ENCODE measurements around the gene TREML4. TPM values are rescaled to one million over a fixed set of nuclear protein-coding genes. Genes with fewer than 3 reads are reported as not detected.
"Not testable (repeated sequence)": the region's sequence is repeated elsewhere in the genome, so short reads cannot be mapped to it uniquely, and the experiment has no call there.

The TREML4 gene
- total and polyA plus RNA-seq, 8 donors, result not detected

DNA sequence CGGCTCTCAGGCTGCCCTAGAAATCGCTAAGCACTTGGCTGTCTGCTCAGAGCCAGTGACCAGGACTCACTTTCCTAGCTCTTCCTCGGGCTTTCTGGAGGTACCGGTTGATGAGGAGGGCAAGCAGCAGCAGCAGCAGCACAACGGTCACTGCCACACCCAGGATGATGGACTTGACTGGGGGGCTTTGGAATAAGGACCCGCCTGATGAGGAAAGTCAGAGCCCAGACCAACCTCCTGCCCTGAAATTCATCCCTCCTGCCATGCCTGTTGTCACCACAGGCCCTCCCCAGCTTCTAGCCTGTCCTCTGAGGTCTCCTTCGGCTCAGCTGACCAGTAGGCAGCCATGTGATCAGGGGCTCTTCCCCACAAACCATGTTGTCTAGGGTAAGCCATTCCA lies 43.4 kb upstream of the TREML4 start:
- Histone ChIP-seq H3K27me3 (peaks cover 0 to 7% (median 0%) of the 10 kb centered on the region in 3 donors), H3K27ac (no peak overlapping the region), H3K4me3 (no peak overlapping the region), H3K4me1 (no peaks in the 10 kb centered on the region), H3K36me3 (no peaks in the 10 kb centered on the region), H3K9me3 (peaks cover 0 to 7% (median 4%) of the 10 kb centered on the region in 4 donors)
- 74 to 84% (median 81%) methylated on average over 7 of the region's 7 CpGs for WGBS, 5 donors
- no peak for TF ChIP-seq POLR2A (IDR thresholded peaks at IDR 0.05)
- TF ChIP-seq POLR2AphosphoS5 (IDR thresholded peaks at IDR 0.05), result no peak
- no peak for TF ChIP-seq EP300 (IDR thresholded peaks at IDR 0.05)
- TF ChIP-seq, protein P1, sequence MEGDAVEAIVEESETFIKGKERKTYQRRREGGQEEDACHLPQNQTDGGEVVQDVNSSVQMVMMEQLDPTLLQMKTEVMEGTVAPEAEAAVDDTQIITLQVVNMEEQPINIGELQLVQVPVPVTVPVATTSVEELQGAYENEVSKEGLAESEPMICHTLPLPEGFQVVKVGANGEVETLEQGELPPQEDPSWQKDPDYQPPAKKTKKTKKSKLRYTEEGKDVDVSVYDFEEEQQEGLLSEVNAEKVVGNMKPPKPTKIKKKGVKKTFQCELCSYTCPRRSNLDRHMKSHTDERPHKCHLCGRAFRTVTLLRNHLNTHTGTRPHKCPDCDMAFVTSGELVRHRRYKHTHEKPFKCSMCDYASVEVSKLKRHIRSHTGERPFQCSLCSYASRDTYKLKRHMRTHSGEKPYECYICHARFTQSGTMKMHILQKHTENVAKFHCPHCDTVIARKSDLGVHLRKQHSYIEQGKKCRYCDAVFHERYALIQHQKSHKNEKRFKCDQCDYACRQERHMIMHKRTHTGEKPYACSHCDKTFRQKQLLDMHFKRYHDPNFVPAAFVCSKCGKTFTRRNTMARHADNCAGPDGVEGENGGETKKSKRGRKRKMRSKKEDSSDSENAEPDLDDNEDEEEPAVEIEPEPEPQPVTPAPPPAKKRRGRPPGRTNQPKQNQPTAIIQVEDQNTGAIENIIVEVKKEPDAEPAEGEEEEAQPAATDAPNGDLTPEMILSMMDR (IDR thresholded peaks at IDR 0.05), result no peak
- DNase-seq, result no peak
- intact Hi-C loops (cut with DNase I; ENCODE audit: low total_unique reads), result no loop called here

DNA sequence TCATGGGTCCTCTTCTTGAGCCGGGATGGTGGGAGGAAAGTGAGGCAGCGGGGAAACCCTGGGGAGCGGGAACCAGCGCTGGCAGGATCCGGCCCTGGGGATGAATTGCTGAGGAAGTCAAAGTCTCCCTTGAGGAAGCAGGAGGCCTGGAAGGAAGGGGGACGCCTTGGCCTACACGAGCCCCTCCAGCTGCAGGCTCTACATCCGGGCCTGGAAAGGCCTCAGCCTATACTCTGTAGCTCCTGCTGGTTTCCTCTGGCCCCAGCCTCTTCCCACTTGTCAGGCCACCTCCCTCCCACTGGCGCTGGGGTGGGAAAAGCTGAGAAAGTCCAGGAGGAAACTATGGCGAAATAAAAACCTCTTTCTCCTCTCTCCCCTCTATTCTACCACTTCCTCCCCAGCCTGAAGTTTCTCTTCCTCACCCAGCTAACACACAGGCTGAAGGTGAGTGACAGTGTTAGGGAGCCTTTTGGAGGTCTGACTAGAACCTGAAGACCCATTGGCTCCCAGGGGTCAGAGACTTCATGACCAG lies 42.1 kb upstream of the TREML4 start:
- peaks cover 0 to 6% (median 0%) of the 10 kb centered on the region in 3 donors for H3K27me3 ChIP-seq
- no peaks in the 10 kb centered on the region for H3K4me1 ChIP-seq
- no peak overlapping the region for H3K4me3 ChIP-seq
- TF ChIP-seq EP300 (IDR thresholded peaks at IDR 0.05), result no peak
- no peak for TF ChIP-seq POLR2A (IDR thresholded peaks at IDR 0.05)
- no peak for TF ChIP-seq POLR2AphosphoS5 (IDR thresholded peaks at IDR 0.05)
- TF ChIP-seq, protein P1 (IDR thresholded peaks at IDR 0.05), result no peak
- no peak overlapping the region for H3K27ac ChIP-seq
- intact Hi-C loops (cut with DNase I; ENCODE audit: low total_unique reads), result no loop called here
- no peak for DNase-seq
- peaks cover 0 to 13% (median 12%) of the 10 kb centered on the region in 4 donors for H3K9me3 ChIP-seq
- no peaks in the 10 kb centered on the region for H3K36me3 ChIP-seq
- 68 to 84% (median 74%) methylated on average over 10 of the region's 10 CpGs for WGBS, 5 donors

DNA sequence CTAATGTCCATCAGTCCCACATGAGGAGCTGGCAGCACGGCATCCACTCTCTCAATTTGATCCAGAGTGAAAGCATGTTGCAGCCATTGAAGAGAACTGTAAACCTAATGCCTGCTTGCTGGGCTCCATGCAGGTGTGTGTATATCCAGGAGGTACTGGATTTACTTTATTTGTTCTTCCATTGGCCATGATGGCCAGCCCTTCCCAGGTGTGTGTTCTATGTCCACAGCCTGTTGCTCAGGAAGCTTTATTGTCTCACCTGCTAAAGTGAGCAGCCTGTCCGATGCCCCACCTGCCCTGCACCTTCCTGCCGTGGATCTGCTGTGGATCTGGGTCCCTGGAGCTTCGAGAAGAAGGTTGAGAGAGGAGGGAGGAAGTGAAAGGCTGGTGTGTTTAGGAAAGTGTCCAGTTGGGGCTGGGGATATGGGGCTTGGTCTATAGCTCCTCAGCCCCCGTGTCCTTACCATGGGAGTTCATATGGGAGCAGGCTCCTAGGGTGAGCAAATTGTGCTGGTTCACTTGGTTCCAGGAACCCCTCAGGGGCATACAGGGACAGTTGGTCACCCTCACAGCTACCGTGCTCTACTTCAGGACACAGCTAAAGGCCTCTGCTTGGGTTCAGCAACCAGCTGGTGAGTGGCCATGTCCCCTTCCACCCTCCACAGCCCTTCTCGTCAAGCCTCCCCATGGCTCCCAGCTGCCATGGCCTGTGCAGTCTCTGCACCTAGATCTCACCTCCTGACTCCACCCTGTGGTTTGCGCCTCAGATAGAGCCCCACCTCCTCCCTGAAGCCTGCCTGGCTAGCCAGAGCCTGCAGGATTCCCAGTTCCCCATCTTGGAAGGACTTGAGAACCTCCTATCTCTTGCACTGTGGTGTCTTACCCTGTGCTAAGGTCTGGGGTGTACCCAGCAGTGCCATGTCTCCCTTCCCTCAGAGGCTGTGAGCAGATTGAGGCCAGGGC lies 39.9 kb upstream of the TREML4 start:
- no peaks in the 10 kb centered on the region for H3K36me3 ChIP-seq
- TF ChIP-seq POLR2A (IDR thresholded peaks at IDR 0.05), result no peak
- H3K4me1 ChIP-seq, result no peaks in the 10 kb centered on the region
- no peak for DNase-seq
- H3K4me3 ChIP-seq, result no peak overlapping the region
- intact Hi-C loops (cut with DNase I; ENCODE audit: low total_unique reads), result no loop called here
- peaks cover 0 to 27% (median 0%) of the 10 kb centered on the region in 3 donors for H3K27me3 ChIP-seq
- 78 to 83% (median 80%) methylated on average over 7 to 8 of the region's 8 CpGs for WGBS, 5 donors
- H3K9me3 ChIP-seq, result peaks cover 0 to 13% (median 12%) of the 10 kb centered on the region in 4 donors
- no peak overlapping the region for H3K27ac ChIP-seq

DNA sequence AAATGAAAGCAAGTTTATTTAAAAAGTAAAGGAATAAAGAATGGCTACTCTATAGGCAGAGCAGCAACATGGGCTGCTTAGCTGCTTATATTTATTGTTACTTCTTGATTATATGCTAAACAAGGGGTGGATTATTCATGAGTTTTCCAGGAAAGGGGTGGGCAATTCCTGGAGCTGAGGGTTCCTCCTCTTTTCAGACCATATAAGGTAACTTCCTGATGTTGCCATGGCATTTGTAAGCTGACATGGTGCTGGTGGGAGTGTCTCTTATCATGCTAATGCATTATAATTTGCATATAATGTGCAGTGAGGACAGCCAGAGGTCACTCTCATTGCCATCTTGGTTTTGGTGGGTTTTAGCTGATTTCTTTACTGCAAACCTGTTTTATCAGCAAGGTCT lies 39.1 kb upstream of the TREML4 start:
- Histone ChIP-seq H3K27me3 (peaks cover 0 to 29% (median 0%) of the 10 kb centered on the region in 3 donors), H3K9me3 (peaks cover 0 to 13% (median 12%) of the 10 kb centered on the region in 4 donors)
- H3K27ac ChIP-seq; H3K4me1 ChIP-seq; H3K36me3 ChIP-seq; DNase-seq; intact Hi-C loops (cut with DNase I; ENCODE audit: low total_unique reads); H3K4me3 ChIP-seq: not testable (repeated sequence)

DNA sequence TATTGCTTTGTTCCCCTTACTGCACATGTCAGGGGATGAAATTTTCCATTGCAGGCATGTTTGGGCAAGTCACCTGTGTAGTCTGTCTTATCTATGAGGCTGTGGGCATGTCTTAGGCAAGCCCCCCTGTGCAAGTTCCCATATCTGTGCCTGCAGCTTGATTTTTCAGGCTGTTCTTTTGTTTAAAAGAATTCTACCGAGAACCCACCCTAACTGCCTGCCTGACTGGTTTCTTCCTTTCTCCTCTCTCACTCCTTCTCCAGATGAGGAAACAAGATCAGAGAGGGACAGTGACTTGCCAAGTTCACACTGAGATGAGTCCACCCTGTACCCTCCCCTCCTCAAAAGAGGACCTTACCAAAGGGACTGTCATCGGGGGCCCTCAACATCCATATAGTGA lies 38.2 kb upstream of the TREML4 start:
- no peak for DNase-seq
- Histone ChIP-seq H3K36me3 (no peaks in the 10 kb centered on the region), H3K4me3 (no peak overlapping the region), H3K4me1 (no peaks in the 10 kb centered on the region), H3K9me3 (peaks cover 0 to 13% (median 12%) of the 10 kb centered on the region in 4 donors), H3K27ac (no peak overlapping the region), H3K27me3 (peaks cover 0 to 36% (median 0%) of the 10 kb centered on the region in 3 donors)
- no peak for TF ChIP-seq EP300 (IDR thresholded peaks at IDR 0.05)
- 84 to 100% (median 97%) methylated on average over 2 of the region's 2 CpGs for WGBS, 5 donors
- intact Hi-C loops (cut with DNase I; ENCODE audit: low total_unique reads), result no loop called here
